Measurements from ENCODE around the gene FBXW9.

Gene FBXW9

DNA sequence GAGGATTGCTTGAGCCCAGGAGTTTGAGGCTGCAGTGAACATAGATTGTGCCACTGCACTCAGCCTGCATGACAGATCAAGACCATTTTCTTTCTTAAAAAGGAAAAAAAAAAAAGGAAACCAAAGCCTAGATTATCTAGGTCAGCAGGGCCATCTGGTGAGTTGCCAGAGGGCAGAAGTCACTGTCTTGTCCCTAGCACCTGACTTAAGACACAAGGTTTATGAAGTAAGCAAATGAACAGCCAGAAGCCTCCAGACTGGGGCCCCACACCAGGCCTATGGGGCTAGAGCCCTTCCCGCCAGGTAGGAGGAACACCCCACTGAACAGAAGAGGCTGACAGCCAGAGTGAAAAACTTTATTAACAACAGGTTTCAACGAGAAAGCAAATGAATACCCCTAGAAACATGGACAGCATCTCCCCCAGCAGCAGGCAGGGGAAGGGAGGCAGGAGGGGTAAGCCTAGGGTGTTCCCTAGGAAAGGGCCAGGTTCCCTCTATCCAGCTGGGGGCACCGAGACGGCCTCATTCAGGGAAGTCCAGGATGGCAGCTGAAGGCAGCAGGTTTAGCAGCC, 28.6 kb downstream of the FBXW9 start:
- H3K4me1 ChIP-seq (ENCODE audit: control insufficient read depth, insufficient read depth, low read length) = no peaks in the 10 kb centered on the region
- H3K36me3 ChIP-seq (ENCODE audit: control insufficient read depth in 2 of 2, insufficient read depth in 1 of 2, low read length in 2 of 2) = peaks cover 7 to 57% of the 10 kb centered on the region in 2 experiments; a peak in 2 of 3 replicates
- no peak overlapping the region for H3K27ac ChIP-seq (ENCODE audit: extremely low read depth, low read depth, low read length)
- TF ChIP-seq ZNF830 (tag by site-specific recombination; IDR thresholded peaks at IDR 0.05; ENCODE audit: low read depth) (no peak), ZNF747 (tag by site-specific recombination; IDR thresholded peaks at IDR 0.05) (no peak), ZNF416 (tag by site-specific recombination; IDR thresholded peaks at IDR 0.05) (no peak), ZNF132 (tag by site-specific recombination; IDR thresholded peaks at IDR 0.05; ENCODE audit: borderline replicate concordance) (no peak), REPIN1 (tag by site-specific recombination; IDR thresholded peaks at IDR 0.05; ENCODE audit: low read depth) (no peak), EGR2 (tag by site-specific recombination; IDR thresholded peaks at IDR 0.05; ENCODE audit: low read depth) (no peak), ZNF202 (tag by site-specific recombination; IDR thresholded peaks at IDR 0.05; ENCODE audit: borderline replicate concordance) (no peak), ZNF133 (tag by site-specific recombination; IDR thresholded peaks at IDR 0.05) (no peak), ZNF138 (tag by site-specific recombination; IDR thresholded peaks at IDR 0.05; ENCODE audit: borderline replicate concordance) (no peak)
- TF ChIP-seq, protein P1, sequence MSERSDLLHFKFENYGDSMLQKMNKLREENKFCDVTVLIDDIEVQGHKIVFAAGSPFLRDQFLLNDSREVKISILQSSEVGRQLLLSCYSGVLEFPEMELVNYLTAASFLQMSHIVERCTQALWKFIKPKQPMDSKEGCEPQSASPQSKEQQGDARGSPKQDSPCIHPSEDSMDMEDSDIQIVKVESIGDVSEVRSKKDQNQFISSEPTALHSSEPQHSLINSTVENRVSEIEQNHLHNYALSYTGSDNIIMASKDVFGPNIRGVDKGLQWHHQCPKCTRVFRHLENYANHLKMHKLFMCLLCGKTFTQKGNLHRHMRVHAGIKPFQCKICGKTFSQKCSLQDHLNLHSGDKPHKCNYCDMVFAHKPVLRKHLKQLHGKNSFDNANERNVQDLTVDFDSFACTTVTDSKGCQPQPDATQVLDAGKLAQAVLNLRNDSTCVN (tag by site-specific recombination; optimal IDR thresholded peaks at IDR 0.05) = no peak
- TF ChIP-seq, protein P2, sequence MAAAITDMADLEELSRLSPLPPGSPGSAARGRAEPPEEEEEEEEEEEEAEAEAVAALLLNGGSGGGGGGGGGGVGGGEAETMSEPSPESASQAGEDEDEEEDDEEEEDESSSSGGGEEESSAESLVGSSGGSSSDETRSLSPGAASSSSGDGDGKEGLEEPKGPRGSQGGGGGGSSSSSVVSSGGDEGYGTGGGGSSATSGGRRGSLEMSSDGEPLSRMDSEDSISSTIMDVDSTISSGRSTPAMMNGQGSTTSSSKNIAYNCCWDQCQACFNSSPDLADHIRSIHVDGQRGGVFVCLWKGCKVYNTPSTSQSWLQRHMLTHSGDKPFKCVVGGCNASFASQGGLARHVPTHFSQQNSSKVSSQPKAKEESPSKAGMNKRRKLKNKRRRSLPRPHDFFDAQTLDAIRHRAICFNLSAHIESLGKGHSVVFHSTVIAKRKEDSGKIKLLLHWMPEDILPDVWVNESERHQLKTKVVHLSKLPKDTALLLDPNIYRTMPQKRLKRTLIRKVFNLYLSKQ (tag by site-specific recombination; IDR thresholded peaks at IDR 0.05; ENCODE audit: borderline replicate concordance) = no peak
- TF ChIP-seq, protein P3, sequence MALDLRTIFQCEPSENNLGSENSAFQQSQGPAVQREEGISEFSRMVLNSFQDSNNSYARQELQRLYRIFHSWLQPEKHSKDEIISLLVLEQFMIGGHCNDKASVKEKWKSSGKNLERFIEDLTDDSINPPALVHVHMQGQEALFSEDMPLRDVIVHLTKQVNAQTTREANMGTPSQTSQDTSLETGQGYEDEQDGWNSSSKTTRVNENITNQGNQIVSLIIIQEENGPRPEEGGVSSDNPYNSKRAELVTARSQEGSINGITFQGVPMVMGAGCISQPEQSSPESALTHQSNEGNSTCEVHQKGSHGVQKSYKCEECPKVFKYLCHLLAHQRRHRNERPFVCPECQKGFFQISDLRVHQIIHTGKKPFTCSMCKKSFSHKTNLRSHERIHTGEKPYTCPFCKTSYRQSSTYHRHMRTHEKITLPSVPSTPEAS (tag by site-specific recombination; IDR thresholded peaks at IDR 0.05) = no peak
- no peaks in the 10 kb centered on the region for H3K9me3 ChIP-seq (ENCODE audit: control insufficient read depth, insufficient read depth, low read depth, low read length)
- peak overlapping the region; percentile 85; the same call in 1 of the 2 replicates for H3K4me3 ChIP-seq (ENCODE audit: low read depth, low read length)
- ChIA-PET POLR2A (interaction anchor here (1.2 kb wide), 1 partner anchor 9 kb away, joined by 4 read pairs; no protein-coding TSS in a partner anchor), CTCF (interaction anchor here (1.1 kb wide), 1 partner anchor 104 kb away, joined by 3 read pairs; no protein-coding TSS in a partner anchor)

DNA sequence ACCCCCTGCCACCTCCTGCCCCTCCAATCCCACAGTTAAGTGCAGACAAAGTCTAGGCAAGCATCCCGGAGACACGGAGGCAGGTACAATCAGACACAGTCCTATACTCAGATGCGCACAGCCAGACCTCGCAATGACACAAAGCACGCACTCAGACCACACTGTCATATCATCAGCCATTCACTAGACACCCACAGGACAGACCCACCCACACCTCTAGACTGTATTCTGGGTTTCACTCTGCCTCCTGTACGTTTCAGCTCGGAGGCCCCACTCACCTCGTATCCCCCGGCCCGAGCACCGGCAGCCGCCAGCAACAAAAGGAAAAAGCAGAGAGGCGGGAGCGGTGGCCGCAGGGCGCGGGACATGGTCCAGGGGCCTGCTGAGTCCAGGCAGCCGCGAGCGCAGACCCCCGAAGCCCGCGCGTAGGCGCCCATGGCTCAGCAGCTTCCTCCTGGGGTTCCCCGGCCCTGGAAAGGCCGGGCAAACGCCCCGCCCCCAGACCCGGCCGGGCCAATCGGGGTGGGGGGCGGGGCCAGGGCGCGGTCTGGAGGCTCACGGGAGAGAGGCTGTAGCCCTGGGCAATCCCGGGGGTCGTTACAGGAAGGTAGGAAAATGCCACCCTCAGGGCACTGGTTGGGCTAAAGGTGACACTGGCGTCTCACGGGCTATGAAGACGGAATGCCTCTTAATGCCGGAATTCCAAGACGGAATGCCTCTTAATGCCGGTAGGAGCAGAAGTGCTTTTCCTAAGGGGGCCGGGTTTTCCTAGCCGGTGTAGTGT, 30.0 kb downstream of the FBXW9 start, which contains the start of the genes MAN2B1 and WDR83:
TSS of gene MAN2B1 (minus strand) at position 478 of the 784 bp plus-strand sequence. CDS start at position 437, 41 bp downstream.
TSS of gene WDR83 (plus strand) at position 543 of the 784 bp plus-strand sequence. CDS start 2,984 bp downstream, outside the sequence.
- Histone ChIP-seq H3K4me3 (ENCODE audit: low read depth, low read length) (peak within 1 kb of the TSS; percentile 76), H3K9me3 (ENCODE audit: control insufficient read depth, insufficient read depth, low read depth, low read length) (no peaks in the 10 kb centered on the region), H3K36me3 (ENCODE audit: control insufficient read depth in 2 of 2, insufficient read depth in 1 of 2, low read length in 2 of 2) (peaks cover 11 to 55% of the 10 kb centered on the region in 2 experiments; a peak in 2 of 3 replicates), H3K27ac (ENCODE audit: extremely low read depth, low read depth, low read length) (peak within 1 kb of the TSS; percentile 45; the same call in 1 of the 2 replicates), H3K4me1 (ENCODE audit: control insufficient read depth, insufficient read depth, low read length) (no peaks in the 10 kb centered on the region)
- ChIA-PET CTCF (interaction anchor here (0.5 to 1.8 kb wide), 3 partner anchors 9 to 265 kb away, joined by 3 to 5 read pairs (median 4); no protein-coding TSS in a partner anchor), POLR2A (interaction anchor here (0.6 to 1.9 kb wide), 8 partner anchors 12 to 101 kb away, joined by 3 to 9 read pairs (median 4); partner anchors contain the start of genes DHPS, FBXW9, ZNF490 and ZNF791)
- no peak for TF ChIP-seq ZNF530 (tag by site-specific recombination; IDR thresholded peaks at IDR 0.05; ENCODE audit: low read depth)
- TF ChIP-seq ZBTB21 (tag by site-specific recombination; IDR thresholded peaks at IDR 0.05) = no peak
- TF ChIP-seq, protein P4, sequence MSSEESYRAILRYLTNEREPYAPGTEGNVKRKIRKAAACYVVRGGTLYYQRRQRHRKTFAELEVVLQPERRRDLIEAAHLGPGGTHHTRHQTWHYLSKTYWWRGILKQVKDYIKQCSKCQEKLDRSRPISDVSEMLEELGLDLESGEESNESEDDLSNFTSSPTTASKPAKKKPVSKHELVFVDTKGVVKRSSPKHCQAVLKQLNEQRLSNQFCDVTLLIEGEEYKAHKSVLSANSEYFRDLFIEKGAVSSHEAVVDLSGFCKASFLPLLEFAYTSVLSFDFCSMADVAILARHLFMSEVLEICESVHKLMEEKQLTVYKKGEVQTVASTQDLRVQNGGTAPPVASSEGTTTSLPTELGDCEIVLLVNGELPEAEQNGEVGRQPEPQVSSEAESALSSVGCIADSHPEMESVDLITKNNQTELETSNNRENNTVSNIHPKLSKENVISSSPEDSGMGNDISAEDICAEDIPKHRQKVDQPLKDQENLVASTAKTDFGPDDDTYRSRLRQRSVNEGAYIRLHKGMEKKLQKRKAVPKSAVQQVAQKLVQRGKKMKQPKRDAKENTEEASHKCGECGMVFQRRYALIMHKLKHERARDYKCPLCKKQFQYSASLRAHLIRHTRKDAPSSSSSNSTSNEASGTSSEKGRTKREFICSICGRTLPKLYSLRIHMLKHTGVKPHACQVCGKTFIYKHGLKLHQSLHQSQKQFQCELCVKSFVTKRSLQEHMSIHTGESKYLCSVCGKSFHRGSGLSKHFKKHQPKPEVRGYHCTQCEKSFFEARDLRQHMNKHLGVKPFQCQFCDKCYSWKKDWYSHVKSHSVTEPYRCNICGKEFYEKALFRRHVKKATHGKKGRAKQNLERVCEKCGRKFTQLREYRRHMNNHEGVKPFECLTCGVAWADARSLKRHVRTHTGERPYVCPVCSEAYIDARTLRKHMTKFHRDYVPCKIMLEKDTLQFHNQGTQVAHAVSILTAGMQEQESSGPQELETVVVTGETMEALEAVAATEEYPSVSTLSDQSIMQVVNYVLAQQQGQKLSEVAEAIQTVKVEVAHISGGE (tag by site-specific recombination; conservative IDR thresholded peaks at IDR 0.05; ENCODE audit: low read depth) = 0 out of 2 replicates have a peak, but pooled peaks have one; percentile 32
- no peak for TF ChIP-seq ZNF404 (tag by site-specific recombination; IDR thresholded peaks at IDR 0.05)
- TF ChIP-seq, protein P5, sequence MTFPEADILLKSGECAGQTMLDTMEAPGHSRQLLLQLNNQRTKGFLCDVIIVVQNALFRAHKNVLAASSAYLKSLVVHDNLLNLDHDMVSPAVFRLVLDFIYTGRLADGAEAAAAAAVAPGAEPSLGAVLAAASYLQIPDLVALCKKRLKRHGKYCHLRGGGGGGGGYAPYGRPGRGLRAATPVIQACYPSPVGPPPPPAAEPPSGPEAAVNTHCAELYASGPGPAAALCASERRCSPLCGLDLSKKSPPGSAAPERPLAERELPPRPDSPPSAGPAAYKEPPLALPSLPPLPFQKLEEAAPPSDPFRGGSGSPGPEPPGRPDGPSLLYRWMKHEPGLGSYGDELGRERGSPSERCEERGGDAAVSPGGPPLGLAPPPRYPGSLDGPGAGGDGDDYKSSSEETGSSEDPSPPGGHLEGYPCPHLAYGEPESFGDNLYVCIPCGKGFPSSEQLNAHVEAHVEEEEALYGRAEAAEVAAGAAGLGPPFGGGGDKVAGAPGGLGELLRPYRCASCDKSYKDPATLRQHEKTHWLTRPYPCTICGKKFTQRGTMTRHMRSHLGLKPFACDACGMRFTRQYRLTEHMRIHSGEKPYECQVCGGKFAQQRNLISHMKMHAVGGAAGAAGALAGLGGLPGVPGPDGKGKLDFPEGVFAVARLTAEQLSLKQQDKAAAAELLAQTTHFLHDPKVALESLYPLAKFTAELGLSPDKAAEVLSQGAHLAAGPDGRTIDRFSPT (tag by site-specific recombination; IDR thresholded peaks at IDR 0.05) = peak; percentile 78
- TF ChIP-seq, protein P1 (tag by site-specific recombination; optimal IDR thresholded peaks at IDR 0.05) = peak; percentile 58
- TF ChIP-seq, protein P6, sequence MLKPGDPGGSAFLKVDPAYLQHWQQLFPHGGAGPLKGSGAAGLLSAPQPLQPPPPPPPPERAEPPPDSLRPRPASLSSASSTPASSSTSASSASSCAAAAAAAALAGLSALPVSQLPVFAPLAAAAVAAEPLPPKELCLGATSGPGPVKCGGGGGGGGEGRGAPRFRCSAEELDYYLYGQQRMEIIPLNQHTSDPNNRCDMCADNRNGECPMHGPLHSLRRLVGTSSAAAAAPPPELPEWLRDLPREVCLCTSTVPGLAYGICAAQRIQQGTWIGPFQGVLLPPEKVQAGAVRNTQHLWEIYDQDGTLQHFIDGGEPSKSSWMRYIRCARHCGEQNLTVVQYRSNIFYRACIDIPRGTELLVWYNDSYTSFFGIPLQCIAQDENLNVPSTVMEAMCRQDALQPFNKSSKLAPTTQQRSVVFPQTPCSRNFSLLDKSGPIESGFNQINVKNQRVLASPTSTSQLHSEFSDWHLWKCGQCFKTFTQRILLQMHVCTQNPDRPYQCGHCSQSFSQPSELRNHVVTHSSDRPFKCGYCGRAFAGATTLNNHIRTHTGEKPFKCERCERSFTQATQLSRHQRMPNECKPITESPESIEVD (tag by site-specific recombination; IDR thresholded peaks at IDR 0.05) = no peak
